Endothelial cell (in vitro differentiated cells): Measurements from ENCODE around the gene GLI3. TPM values are rescaled to one million over a fixed set of nuclear protein-coding genes. Genes with fewer than 3 reads are reported as not detected.

Experiments used
- DNase-seq: peaks from one replicate; pipeline ENCODE4 v3.0.0; 2021; ENCODE audit warnings: low spot score
- H3K27ac Mint-ChIP-seq: one replicate; pipeline ENCODE4 v1.8.0; 2021; ENCODE audit warnings: mixed read lengths, inconsistent platforms; ENCODE audit not compliant: unreplicated experiment
- H3K27me3 Mint-ChIP-seq: one replicate; pipeline ENCODE4 v1.8.0; 2021; ENCODE audit warnings: mild to moderate bottlenecking, moderate library complexity, mixed read lengths, inconsistent platforms; ENCODE audit not compliant: unreplicated experiment
- H3K36me3 Mint-ChIP-seq: one replicate; pipeline ENCODE4 v1.8.0; 2021; ENCODE audit warnings: mild to moderate bottlenecking, low read depth, mixed read lengths, inconsistent platforms; ENCODE audit not compliant: unreplicated experiment
- H3K4me1 Mint-ChIP-seq: one replicate; pipeline ENCODE4 v1.8.0; 2021; ENCODE audit warnings: mild to moderate bottlenecking, mixed read lengths, inconsistent platforms; ENCODE audit not compliant: unreplicated experiment
- H3K4me3 Mint-ChIP-seq: one replicate; pipeline ENCODE4 v1.8.0; 2021; ENCODE audit warnings: mild to moderate bottlenecking, mixed read lengths, inconsistent platforms; ENCODE audit not compliant: unreplicated experiment
- H3K9me3 Mint-ChIP-seq: one replicate; pipeline ENCODE4 v1.8.0; 2021; ENCODE audit warnings: mixed read lengths, inconsistent platforms; ENCODE audit not compliant: unreplicated experiment
- CTCF ChIP-seq: fragments of 200-600 bp; sonication (generic); IDR thresholded peaks from one replicate; pipeline ENCODE4 v1.5.0; 2021; ENCODE audit warnings: antibody characterized with exemption; ENCODE audit not compliant: unreplicated experiment
- total RNA-seq: library from RNA; stranded (reverse); fragmentation: NEBNext Ultra II Directional; extraction: Animal tissue kit (Norgen Biotek cat#: 25700); gene quantifications from one replicate; pipeline ENCODE4 v1.2.1, GENCODE V29; 2021; ENCODE audit not compliant: unreplicated experiment

Gene GLI3
- total RNA-seq, 1 donor from 2014 or later = 24.9 TPM

- no peak overlapping the region for H3K4me3 Mint-ChIP-seq
- H3K27me3 Mint-ChIP-seq = no peaks in the 10 kb centered on the region
- H3K36me3 Mint-ChIP-seq = peaks cover 4% of the 10 kb centered on the region
- H3K27ac Mint-ChIP-seq = no peak overlapping the region
- TF ChIP-seq CTCF = no peak
- H3K9me3 Mint-ChIP-seq = no peaks in the 10 kb centered on the region
- H3K4me1 Mint-ChIP-seq = peaks cover 14% of the 10 kb centered on the region
- no peak for DNase-seq
These were observed 93.1 kb downstream of the GLI3 start for GRCh38 chr7:42143711-42144600.

- TF ChIP-seq CTCF = no peak
- H3K9me3 Mint-ChIP-seq = no peaks in the 10 kb centered on the region
- H3K27me3 Mint-ChIP-seq = no peaks in the 10 kb centered on the region
- DNase-seq = no peak
- no peak overlapping the region for H3K27ac Mint-ChIP-seq
- H3K4me3 Mint-ChIP-seq = no peak overlapping the region
- peaks cover 21% of the 10 kb centered on the region for H3K4me1 Mint-ChIP-seq
- H3K36me3 Mint-ChIP-seq = peaks cover 4% of the 10 kb centered on the region
These were observed 94.9 kb downstream of the GLI3 start for GRCh38 chr7:42142089-42142488.

- DNase-seq = no peak
- no peak overlapping the region for H3K4me3 Mint-ChIP-seq
- no peak overlapping the region for H3K27ac Mint-ChIP-seq
- no peaks in the 10 kb centered on the region for H3K9me3 Mint-ChIP-seq
- TF ChIP-seq CTCF = no peak
- H3K4me1 Mint-ChIP-seq = peaks cover 21% of the 10 kb centered on the region
- H3K36me3 Mint-ChIP-seq = peaks cover 4% of the 10 kb centered on the region
- H3K27me3 Mint-ChIP-seq = peaks cover 2% of the 10 kb centered on the region
These were observed 97.3 kb downstream of the GLI3 start for GRCh38 chr7:42139751-42140150.

GRCh38 chr7:42138691-42139090 is 98.3 kb downstream of the GLI3 start:
- Mint-ChIP-seq H3K4me1 (peaks cover 16% of the 10 kb centered on the region), H3K4me3 (no peak overlapping the region), H3K36me3 (peaks cover 4% of the 10 kb centered on the region), H3K9me3 (no peaks in the 10 kb centered on the region), H3K27ac (no peak overlapping the region), H3K27me3 (peaks cover 2% of the 10 kb centered on the region)
- TF ChIP-seq CTCF = no peak
- DNase-seq = no peak

- DNase-seq = no peak
- H3K4me3 Mint-ChIP-seq = no peak overlapping the region
- no peak overlapping the region for H3K27ac Mint-ChIP-seq
These were observed 99.1 kb downstream of the GLI3 start for GRCh38 chr7:42137941-42138340.

More at GRCh38 chr7:42137941-42138340, 99.1 kb downstream of the GLI3 start:
- H3K4me1 Mint-ChIP-seq = peaks cover 16% of the 10 kb centered on the region
- H3K9me3 Mint-ChIP-seq = no peaks in the 10 kb centered on the region
- TF ChIP-seq CTCF = no peak
- H3K36me3 Mint-ChIP-seq = peaks cover 4% of the 10 kb centered on the region
- H3K27me3 Mint-ChIP-seq = peaks cover 2% of the 10 kb centered on the region
